CD4-positive, alpha-beta T cell treated with Interleukin-17A for 1 hour (primary cell): Measurements from ENCODE around the gene TMEM161A.
"Not testable (repeated sequence)": the region's sequence is repeated elsewhere in the genome, so short reads cannot be mapped to it uniquely, and the experiment has no call there.

Source experiments
- DNase-seq: peaks from one replicate; pipeline ENCODE4 v3.0.0-alpha.2; 2020

The TMEM161A gene

DNA sequence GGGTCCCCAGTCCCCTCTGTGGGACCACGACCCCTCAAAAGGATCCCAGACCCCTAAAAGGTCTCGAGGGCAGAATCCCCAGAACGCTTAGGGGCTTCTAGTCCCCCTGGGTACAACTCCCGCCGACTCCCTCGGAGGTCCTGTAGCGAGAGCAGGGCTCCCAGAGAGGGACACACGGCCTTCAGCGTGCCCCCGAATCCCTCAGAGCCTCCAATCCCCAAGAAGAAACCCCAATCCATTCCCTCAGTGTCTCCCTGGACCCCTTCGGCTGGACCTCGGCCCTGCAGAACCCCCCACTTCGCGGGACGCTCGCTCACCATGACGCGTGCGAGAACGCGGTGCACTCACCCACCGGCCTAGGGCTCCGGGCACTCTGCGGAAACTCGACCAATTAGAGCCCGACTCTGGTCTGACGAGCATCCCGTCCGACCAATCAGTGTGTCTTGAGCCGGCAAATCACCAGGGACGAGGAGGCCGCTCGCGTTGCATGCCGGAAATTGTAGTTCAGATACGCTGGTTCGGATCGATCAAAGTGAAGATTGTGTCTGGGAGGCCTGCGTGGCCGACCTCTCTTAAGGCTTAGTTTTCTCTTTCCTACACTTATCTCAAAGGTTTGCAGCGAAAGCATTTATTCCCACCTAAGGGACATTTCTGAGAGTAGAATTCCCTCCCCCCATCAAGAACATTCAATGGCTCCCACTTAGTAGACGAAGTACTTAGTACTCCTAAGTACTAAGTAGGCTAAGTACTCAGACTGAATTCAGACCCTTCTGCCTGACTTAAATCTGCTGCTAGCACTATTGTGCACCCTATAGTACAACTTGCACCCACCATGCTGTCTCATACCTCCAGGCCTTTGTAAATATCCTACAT is at the start of gene TMEM161A:
TSS of gene TMEM161A (minus strand) at position 370 of the 873 bp plus-strand sequence. CDS start at position 320, 50 bp downstream.
- DNase-seq, result peak; percentile 98

DNA sequence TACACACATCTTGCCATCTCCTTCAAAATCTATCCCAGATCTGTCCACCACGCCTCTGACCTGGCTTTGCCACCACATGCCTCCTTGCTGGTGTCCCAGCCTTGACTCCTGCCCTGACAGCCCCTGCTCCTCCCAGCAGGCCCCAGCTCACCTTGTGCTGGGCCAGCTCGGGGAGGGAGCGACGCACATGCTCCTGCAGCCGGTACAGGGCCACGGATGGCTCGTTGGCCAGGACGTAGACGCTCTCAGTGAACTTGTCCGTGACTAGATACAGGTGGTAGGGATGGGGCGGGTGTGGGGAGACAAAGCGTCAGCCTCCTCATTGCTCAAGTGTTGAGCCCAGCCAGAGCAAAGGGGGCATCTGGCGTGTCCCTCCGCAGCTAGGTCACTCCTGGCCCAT is 48.5 kb upstream of the TMEM161A start:
- no peak for DNase-seq

DNA sequence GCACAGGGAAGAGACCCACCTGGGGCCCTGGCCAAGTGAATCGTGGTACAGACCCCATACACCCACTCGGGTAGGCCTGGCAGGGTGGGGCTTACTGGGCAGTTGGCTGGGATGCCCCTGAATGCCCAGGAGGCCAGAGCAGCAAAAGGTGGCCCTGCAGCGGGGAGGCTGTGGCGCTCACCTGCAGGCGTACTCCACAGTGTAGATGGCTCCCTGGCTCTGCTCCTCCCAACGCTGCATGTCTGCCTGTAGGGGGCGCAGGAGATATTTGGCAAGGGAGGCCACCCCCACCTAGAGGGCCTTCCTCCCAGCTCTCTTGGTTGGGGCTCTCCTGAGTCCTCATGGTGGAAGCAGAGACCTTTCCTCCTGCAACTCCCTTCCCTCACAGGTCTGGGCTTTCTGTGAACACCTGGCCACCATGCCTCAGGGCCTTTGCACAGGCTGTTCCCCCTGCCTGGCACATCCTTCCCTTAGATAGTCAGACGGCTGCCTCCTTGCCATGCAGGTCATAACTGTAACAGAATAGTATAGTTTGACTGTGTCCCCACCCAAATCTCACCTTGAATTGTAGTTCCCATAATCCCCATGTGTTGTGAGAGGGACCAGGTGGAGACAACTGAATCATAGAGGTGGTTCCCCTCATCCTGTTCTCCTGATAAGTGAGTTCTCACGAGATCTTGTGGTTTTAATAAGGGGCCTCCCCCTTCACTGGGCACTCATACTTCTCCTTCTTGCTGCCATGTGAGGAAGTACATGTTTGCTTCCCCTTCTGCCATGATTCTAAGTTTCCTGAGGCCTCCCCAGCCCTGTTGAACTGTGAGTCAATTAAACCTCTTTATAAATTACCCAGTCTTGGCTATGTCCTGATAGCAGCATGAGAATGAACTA is 47.8 kb upstream of the TMEM161A start:
- DNase-seq, result peak; percentile 71

DNA sequence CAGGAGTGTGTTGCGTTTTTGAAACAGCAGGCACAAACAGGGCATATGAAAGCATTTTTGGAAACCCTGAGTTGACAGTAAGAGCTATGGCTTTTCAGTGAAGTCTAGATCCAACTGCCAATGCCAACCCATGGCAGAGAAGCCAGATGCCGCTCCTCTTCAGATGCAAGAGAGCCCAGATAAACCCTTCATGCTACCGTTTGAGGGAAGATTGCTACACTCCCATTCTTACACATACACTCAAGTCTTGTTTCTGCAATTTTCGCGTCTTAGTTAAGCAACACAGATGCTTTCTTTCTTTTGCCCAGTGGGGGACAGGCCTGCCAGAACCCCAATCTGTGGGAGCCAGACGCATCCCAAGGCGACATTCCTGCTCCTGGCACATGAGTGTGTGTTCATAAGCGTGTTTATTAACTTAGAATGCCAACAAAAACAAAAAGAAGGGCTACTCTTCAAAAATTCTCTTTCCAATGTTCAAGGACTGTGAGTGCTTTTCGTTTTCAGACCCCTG is 43.3 kb upstream of the TMEM161A start:
- no peak for DNase-seq

DNA sequence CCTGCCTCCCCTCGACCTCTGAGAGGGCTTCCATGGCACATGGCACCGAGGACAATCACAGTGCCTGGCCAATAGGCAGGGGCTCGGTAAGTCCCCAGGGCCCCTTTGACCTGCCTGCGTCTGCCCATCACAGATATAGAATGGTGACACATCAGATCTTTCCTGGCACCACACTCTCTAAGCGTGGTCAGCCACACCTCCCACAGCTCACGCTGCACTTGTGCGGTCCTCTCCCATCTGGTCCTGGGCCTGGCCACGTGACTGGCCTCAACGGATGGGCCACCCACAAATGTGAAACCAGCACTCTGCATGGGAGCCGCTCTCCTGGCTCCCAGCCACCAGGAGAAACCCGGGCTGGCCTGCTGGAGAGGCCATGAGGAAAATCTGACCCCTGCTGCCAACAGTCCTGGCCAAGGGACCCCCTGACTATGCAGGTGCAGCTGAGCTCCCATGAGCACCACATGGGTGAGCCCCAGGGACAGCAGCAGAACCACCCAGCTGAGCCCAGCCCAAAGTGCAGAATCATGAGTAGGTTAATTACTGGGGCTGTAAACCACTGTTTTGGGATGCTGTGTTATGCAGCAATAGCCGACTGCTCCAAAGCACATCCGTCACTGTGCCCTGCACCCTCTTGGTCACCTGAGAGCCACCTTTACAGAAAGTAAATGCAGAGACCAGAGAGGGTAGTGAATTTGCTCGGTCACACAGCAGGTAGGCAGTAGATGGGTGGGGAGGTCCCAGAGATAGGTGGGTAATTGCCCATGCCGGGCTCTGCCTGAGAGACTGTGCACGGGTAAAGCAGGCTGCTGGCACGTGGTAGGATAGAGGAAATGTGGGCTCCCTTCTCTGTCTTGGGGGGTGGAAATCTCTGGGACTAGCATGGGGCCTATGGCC is 41.5 kb upstream of the TMEM161A start:
- DNase-seq, result no peak

DNA sequence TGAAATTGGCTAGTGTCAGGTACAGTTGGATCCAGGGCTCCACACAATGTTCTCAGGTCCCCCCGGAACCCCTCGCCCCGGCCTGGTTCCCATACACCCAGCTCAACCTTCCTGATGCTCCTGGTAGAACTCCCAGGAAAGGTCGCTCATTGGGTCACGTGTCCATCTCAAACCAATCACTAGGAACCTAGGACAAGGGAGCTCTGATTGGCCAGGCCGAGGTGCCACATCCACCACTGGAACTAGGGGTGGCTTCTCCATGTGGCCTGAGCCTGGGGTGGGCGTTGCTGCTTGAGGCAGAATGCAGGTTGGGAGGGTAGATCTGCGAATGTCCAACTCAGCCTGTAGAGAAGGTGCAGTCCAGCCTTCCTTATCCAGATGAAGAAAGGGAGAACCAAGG is 38.7 kb upstream of the TMEM161A start:
- no peak for DNase-seq

DNA sequence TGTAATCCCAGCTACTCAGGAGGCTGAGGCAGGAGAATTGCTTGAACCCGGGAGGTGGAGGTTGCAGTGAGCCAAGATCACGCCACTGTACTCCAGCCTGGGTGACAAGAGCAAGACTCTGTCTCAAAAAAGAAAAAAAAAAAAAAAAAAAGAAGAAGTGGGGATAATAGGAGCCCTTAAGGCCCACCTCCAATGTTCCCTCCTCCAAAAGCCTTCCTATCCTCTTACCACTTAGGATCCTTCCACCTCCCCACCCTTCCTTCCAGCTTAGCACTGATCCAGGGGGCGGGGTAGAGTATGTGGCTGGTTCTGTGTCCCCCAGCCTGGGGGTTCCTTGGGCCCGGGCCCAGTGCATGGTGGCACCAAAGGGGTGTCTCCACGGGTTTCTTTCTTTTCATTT is 35.0 kb upstream of the TMEM161A start:
- not testable (repeated sequence) for DNase-seq

DNA sequence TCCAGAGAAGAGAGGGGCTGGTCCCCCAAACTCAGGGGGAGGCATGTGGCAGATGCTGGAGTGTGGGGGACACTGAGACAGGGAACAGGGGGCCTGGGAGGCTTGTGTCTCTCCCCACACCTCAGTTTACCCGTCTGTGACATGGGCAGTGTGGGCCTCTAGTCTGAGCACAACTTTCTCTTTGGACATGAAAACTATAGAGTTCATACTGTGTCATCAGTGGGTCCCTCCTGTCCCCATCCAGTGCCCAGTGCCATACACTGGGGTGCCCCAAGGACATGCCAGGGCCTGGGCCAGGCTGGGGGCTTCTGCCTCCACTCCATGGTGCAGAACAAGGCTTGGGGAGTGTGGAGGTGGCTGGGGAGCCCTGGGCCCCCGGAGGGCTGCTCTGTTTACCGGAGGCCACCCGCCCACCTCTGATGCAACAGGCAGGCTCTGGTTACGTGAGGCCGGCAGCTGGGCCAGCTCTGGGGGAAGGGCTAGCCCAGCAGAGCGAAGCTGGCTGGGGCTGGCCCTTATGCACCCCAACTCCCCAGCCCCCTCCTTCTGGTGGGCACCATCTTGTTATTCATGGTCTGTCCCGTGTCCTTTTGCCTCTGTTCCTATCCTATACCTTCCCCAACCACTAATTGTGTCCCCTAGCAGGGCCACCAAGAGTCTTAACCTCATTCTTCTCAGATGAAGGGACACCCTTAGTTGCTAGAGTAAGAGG is 33.7 kb upstream of the TMEM161A start:
- no peak for DNase-seq

DNA sequence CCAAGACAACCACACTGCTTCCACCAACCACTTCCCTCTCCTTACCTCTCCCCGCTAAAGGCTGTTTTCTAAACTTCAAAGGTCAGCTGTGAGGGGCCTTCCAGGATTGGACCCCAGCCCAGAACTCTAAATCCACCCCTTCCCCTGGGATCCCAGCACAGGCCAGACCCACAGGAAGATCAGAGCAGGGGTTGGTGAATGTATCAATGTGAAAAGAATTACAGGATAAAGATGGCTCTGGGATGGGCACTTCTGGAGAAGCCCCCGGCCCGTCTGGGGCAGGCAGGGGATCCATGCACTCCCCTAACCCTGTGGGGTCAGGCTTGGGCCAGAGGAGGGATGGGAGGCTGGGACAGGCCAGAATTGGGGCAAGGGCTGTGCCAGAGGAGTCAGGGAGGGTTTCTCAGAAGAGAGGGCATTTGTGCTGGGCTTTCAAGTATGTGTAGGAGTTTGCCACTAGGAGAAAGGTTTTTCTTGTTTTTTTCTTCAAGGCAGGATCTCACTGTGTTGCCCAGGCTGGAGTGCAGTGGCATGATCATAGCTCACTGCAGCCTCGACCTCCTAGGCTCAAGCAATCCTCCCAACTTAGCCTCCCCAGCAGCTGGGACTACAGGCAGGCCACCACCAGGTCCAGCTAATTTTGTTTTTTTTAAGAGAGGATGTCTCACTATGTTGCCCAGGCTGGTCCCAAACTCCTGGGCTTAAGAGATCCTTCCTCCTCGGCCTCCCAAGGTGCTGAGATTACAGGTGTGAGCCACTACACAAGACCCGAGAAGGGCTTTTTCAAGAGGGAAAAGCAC is 32.8 kb upstream of the TMEM161A start:
- DNase-seq, result no peak

DNA sequence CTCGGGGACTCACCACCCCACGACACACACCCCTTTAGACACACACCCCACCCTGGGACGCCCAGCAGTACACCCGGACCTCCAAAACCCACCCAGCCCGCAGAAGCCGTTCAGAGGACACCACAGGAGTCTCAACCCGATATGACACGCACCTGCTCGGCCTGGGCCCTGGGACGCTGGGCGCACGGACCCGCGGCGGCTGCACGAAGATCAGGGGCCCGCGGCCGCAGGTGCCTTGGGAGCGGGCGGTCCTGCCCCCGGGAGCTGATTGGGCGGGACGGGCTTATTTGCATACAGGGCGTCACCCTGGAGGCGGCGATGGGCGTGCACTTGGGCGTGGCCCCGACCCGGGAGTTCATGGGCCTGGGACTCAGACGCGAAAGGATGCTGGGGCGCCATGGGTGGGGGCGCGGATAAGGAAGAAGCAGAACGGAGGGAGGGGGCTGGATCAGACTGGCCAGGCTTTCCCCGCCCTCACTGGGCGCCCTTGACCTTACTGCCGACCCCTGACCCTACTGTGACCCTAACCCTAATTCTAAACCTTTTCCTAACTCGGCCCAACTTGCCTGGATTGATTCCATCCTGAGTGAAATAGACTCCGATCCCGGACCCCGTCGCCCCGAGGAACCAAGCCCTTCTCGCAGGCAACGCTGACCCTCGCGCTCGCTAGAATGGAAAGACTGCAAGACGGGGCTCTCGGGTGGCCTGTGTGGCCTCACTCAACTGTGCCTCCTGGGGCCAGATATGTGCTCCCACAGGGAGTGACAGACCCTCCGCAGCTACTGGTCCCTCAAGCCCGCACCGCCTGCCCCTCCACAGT is 32.0 kb upstream of the TMEM161A start, which contains the start of gene MEF2B:
TSS of gene MEF2B (minus strand) at position 211 of the 820 bp plus-strand sequence. CDS start 19,528 bp downstream, outside the sequence.
- peak; percentile 75 for DNase-seq

DNA sequence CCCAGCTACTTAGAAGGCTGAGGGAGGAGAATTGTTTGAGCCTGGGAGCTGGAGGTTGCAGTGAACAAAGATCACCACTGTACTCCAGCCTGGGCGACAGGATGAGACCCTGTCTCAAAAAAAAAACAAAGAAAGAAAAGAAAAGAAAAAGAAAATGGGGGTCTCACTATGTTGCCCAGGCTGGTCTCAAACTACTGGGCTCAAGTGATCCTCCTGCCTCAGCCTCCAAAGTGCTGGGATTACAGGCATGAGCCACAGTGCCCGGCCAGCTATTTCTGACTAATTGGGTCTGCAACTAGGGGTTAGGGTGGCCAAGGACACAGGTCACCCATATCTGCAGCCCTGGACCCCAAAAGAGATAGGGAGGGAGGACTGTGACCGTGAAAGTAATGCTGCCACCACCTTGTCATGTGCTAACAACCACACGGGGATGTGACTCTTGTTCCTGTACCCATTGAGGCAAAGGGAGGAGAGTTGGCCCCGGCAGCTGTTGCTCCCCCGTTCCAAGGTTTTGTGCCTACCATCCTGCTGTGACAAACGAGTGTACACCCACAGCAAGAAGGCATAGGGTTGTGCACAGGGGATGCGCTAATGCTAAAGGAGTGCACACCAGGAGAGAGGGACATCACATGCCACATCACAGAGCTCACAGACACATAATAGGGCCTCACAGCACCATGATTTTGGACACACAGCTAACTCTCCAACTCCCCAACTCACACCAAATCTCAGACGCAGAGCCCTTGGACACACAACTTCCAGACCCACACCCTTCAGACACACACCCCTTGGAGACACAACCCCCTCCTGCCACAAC is 31.2 kb upstream of the TMEM161A start:
- no peak for DNase-seq

DNA sequence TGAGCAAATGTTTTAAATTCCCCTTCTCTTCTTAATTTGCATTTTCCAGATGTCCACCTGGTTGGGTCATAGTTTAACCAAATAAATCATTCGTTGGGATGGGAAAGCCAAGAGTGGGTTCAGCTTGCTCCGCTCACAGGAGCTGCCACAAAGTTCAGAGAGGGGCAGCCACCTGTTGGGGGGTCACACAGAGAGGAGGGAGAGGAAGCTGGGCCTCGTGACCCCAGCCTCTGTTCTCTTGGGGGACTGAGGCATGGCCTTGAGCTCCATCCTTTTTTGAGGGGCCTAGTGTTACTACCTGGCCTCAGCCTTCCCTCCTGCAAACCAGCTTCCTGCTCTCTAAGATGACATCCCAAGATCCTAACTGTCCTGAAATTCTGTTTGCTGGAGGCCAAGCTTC is 29.3 kb upstream of the TMEM161A start:
- DNase-seq, result no peak

DNA sequence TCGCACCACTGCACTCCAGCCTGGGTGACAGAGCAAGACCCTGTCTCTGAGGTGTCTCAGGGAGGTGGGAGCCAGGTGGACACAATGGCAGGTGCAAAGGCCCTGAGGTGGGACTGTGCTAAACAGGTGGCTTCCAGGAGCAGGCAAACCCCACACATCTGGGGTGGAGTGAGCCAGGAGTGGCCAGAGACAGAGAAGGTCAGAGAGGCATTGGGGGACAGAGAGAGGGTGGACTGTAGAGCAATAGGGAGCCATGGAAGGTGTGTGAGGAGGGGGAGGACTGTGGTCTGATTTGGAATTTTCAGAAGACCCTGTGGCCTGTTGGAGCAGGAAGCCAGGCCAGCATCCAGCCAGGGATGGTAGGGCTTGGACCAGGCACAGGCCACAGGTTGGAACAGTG is 27.1 kb upstream of the TMEM161A start:
- DNase-seq, result no peak

DNA sequence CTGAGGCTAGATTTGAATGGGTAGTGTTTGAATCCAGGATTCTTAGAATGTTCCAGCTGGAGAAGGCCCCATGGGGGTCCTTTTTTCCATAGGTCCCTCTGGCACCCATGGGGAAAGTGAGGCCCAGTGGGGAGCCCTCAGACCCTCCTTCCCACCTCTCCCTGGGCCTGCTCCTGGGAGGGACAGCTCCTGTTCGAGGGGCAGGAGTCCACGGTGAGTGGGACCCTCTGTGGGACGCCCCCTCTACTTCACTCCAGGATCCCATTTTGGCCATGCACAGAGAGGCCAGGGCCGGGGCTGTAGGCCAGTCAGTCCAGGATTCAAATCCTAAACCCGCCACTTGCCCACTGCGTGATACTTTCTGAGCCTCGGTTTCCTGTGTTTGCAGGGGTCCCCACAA is 24.2 kb upstream of the TMEM161A start:
- no peak for DNase-seq

DNA sequence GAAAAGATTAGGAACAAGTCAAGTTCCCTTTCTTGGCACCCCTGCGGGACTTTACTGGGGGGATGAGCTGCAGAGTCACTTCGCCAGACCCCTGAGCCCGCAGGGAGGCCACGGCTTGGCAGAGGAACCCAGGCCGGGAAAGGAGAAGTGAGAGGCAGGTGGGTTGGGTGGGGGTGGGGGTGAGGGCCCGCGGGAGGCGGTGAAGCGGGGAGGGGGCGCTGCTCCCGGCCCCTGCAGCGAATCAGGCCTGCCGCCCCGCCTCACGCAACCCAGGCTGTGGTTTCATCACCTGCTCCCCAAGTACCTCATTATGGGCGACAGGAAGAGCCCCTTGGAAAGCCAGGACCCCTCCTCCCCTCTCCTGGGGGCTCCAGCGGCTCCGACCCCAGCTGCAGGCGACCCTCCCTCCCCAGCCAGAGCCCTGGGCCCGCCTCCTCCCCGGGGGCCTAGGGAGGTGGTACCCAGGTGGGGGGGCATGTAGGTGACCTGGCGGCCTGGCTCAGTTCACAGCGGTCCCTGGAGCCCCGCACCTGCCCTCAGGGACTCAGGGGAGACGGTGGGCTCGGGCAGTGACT is 22.3 kb upstream of the TMEM161A start:
- no peak for DNase-seq

DNA sequence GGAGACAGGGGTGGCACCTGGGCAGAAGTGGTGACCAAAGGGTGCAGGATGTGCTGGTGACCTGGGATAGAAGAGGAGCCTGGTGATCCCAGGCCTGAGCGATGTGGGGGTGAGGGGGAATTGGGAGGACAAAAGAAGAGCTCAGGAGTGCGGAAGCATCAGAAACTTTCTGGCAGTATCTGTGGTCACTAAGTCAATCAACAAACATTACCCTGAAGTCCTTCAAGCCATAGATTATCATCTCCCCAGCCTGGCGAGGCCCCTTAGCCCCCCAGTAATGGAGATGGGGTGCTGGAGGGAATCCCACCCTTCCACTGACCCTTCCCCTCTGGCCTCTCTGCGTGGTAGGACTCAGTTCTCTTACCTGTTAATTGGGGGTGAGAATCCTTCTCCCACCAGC is 21.3 kb upstream of the TMEM161A start:
- DNase-seq, result no peak

DNA sequence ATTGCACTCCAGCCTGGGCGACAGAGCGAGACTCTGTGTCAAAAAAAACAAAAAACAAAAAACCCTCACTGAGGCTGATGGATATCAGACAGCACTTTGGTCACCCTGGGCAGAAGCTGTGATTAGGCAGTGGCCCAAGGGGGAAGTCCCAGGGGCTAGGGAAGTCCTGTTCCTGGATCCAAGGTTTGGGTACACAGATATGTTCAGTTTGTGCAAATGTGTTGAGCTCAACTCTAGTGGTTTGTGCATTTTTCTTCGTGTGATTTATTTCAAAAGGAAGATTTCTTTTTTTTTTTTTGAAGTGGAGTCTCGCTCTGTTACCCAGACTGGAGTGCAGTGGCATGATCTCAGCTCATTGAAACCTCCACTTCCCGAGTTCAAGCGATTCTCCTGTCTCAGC is 19.5 kb upstream of the TMEM161A start:
- no peak for DNase-seq

DNA sequence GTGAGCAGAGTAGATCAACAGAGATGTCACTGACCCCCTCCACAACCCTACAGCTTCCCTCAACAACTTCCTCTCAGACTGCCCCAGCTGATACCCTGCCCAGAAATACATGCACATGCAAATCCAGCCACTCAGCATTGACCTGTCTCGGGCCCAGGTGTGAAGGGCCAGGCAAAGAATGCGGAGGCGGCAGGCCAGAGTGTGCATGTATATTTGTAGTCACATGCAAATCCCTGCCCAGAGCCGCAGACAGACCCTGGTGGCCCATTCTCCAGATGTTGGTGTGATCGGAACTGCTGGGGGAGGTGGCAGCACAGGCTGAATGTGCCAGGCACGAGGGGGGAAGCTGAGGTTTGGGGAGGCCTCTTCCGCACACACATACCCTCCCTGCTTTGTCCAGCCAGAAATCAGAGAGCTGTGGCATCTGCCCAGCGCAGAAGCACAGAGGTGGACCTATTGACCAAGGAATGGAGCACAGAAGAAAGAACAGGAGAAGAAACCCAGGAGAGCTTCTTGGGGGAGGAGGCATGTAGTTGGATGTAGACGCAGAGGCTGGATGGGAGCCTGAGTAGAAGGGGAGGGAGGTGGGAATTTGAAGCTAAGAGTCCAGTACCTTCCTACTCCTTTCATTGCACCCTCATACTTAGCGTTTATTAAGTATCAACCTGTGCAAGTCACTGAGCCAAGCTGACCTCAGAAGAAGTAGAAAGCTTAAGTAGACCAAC is 17.4 kb upstream of the TMEM161A start:
- no peak for DNase-seq
